Transverse colon (tissue), 3 donors: ENCODE results near the gene NOTUM.

ENCODE experiments used
- CTCF ChIP-seq, 5 experiments: fragments of 200-600 bp in 3 of 5; fragments of 450-650 bp in 2 of 5; sonication (generic) in 3 of 5; IDR thresholded peaks; 1 replicate in 2 of 5; 2 replicates in 3 of 5; pipeline ENCODE4 v1.5.1; 2016 to 2017; ENCODE audit warnings: antibody characterized with exemption in 5 of 5, inconsistent platforms in 3 of 5, mild to moderate bottlenecking in 2 of 5, moderate library complexity in 1 of 5
- POLR2A ChIP-seq: fragments of 450-650 bp; IDR thresholded peaks from one replicate; pipeline ENCODE4 v1.6.1; 2016; ENCODE audit warnings: antibody characterized with exemption, mild to moderate bottlenecking, moderate library complexity

DNA sequence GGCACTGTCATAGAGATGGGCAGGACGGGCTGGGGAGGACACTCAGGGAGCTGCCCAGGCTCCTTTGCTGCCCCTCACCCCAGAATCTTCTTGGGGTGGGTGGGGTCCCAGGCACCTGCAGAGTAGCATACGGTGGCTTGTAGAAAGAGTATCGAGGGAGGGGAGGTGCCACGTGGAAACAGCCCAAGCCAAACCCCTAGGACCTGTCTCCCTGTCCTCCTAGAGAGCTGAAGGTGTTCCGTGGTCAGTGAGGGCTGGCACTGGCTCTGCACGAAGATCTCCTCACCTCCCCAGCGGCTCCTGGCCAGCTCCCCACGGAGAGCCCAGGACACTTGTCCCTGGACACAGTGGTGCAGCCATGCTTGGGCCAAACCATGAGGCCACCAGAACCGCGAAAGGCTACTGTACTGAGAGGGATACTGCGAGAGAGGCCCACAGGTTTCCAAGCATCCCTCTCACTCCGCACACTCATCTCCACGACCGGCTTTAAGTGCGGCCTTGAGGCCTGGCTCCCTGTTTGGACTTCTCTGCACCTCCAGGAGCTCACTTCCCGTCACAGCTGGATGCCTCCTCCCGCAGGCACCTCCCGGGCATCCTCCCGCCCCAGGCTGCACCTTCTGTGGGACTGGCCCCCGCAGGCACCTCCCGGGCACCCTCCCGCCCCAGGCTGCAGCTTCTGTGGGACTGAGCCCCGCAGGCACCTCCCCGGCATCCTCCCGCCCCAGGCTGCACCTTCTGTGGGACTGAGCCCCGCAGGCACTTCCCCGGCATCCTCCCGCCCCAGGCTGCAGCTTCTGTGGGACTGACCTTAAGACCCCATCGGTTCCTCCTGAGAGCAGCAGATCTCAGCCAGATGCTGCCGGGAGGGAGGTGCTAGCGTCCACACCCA, 31.5 kb downstream of the NOTUM start:
- no peak for TF ChIP-seq CTCF (IDR thresholded peaks at IDR 0.05)
- TF ChIP-seq POLR2A: no peak
